A673 (cell line): ENCODE results near the gene FRS3. TPM values are rescaled to one million over a fixed set of nuclear protein-coding genes. Genes with fewer than 3 reads are reported as not detected.

ENCODE experiments used
- BruUV-seq: library from RNA; stranded (reverse); fragments of 400-500 nt; replicated peaks from 2 replicates; lab custom pipeline; 2021; lab: Mats Ljungman, UMichigan
- CTCF ChIA-PET: fragments of 300-600 bp; sonication (Branson Sonifier 250); formaldehyde crosslinking; loops from one replicate; lab custom pipeline; 2022; ENCODE audit warnings: antibody characterized with exemption; lab: Charles Lee
- POLR2A ChIA-PET: fragments of 300-600 bp; sonication (Branson Sonifier 250); formaldehyde crosslinking; loops from one replicate; lab custom pipeline; 2022; ENCODE audit warnings: antibody characterized with exemption; ENCODE audit not compliant: low non-redundant PET; lab: Charles Lee
- DNase-seq: peaks from one replicate; pipeline ENCODE4 v3.0.0-alpha.2; 2015; ENCODE audit warnings: low spot score
- H3K27ac ChIP-seq: fragments of 200-600 bp; sonication (generic); 2 replicates; pipeline ENCODE4 v1.5.1; 2016; ENCODE audit warnings: mixed run types, low read depth, mild to moderate bottlenecking, mixed read lengths, antibody characterized with exemption, low read length; ENCODE audit not compliant: poor library complexity, severe bottlenecking
- H3K27me3 ChIP-seq: fragments of 200-600 bp; sonication (generic); replicated peaks from 2 replicates; pipeline ENCODE4 v1.6.1; 2017; ENCODE audit warnings: mixed run types, low read depth, mild to moderate bottlenecking, mixed read lengths, antibody characterized with exemption, low read length; ENCODE audit not compliant: insufficient read depth, poor library complexity
- H3K36me3 ChIP-seq: fragments of 200-600 bp; sonication (generic); 2 replicates; pipeline ENCODE4 v1.6.1; 2016; ENCODE audit warnings: mixed run types, mild to moderate bottlenecking, mixed read lengths, antibody characterized with exemption, low read length; ENCODE audit not compliant: insufficient read depth, poor library complexity, severe bottlenecking
- H3K4me1 ChIP-seq: fragments of 200-600 bp; sonication (generic); 2 replicates; pipeline ENCODE4 v1.6.1; 2017; ENCODE audit warnings: mixed run types, mild to moderate bottlenecking, mixed read lengths, antibody characterized with exemption, low read length; ENCODE audit not compliant: insufficient read depth, poor library complexity, severe bottlenecking
- H3K4me3 ChIP-seq: fragments of 200-600 bp; sonication (generic); 2 replicates; pipeline ENCODE4 v1.5.1; 2016; ENCODE audit warnings: low read depth, mixed run types, mild to moderate bottlenecking, mixed read lengths, low read length; ENCODE audit not compliant: poor library complexity, severe bottlenecking
- H3K9me3 ChIP-seq: fragments of 200-600 bp; sonication (generic); 2 replicates; pipeline ENCODE4 v1.6.1; 2016; ENCODE audit warnings: mixed run types, low read depth, mild to moderate bottlenecking, mixed read lengths, antibody characterized with exemption, low read length; ENCODE audit not compliant: poor library complexity, severe bottlenecking
- EZH2 ChIP-seq: fragments of 200-600 bp; sonication (generic); IDR thresholded peaks from 2 replicates; pipeline ENCODE4 v1.6.1; 2017; ENCODE audit warnings: borderline replicate concordance, low read depth, mild to moderate bottlenecking, mixed read lengths, antibody characterized with exemption, low read length; ENCODE audit not compliant: poor library complexity, severe bottlenecking
- intact Hi-C: fragments of 100-400 bp; cut with micrococcal nuclease; formaldehyde crosslinking; loops from one replicate; pipeline ENCODE4 v1.10.0; 2022; ENCODE audit not compliant: unreplicated experiment
- total RNA-seq: library from RNA; stranded (reverse); gene quantifications from 2 replicates; pipeline ENCODE4 v1.2.3, GENCODE V29; 2021
- TF ChIP-seq, protein P1 (sequence below): fragments of 300-800, 200-600 bp; sonication (generic); conservative IDR thresholded peaks from 2 replicates; pipeline ENCODE4 v1.5.1; 2017; ENCODE audit warnings: low read depth, mild to moderate bottlenecking, antibody characterized with exemption, low read length, moderate library complexity, mixed read lengths

The FRS3 gene
- total RNA-seq, 1 experiment from 2014 or later: 3.0 TPM

DNA sequence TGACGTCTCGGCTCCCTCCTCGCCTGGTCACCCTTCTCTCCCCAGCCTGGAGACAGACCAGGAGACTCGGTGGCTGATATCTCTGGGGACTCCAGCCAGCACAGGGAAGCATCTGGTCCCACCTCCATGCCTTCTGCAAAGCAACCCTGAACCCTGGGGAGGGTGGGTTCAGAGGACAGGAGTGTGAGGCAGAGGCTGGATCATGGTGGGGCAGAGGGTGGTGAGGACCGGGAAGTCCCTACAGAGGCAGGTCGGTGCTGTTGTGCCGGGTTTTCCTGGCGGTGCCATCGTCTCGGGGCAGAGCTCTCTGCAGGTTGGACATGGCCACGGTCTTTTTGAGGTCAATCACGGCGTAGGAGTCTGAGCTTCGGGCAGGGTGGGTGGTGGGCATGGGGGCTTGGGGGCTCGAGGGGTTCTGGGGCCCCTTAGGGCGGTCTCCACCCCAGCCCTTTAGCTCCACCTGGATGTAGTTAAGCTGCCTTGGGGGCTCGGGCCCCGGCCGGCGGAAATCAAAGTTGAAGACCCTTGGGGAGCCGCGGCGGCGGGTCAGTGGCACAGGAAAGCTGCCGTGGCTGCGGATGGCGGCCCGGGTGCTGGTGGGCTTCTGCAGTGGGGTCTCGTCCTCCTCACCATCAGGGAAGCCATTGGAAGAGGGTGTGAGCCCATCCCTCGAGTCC is 9.2 kb downstream of the FRS3 start:
- DNase-seq: no peak
- no peaks in the 10 kb centered on the region for H3K9me3 ChIP-seq
- H3K27me3 ChIP-seq: no peaks in the 10 kb centered on the region
- CTCF ChIA-PET: no interaction called here
- POLR2A ChIA-PET: no interaction called here
- H3K36me3 ChIP-seq: peaks cover 7% of the 10 kb centered on the region
- intact Hi-C loops: loop anchor here (10.0 kb wide), 2 partner anchors 66 to 166 kb away; no protein-coding TSS in a partner anchor
- no peak overlapping the region for H3K4me3 ChIP-seq
- TF ChIP-seq EZH2: no peak
- H3K4me1 ChIP-seq: no peaks in the 10 kb centered on the region
- no TSS peak for BruUV-seq
- no peak overlapping the region for H3K27ac ChIP-seq

DNA sequence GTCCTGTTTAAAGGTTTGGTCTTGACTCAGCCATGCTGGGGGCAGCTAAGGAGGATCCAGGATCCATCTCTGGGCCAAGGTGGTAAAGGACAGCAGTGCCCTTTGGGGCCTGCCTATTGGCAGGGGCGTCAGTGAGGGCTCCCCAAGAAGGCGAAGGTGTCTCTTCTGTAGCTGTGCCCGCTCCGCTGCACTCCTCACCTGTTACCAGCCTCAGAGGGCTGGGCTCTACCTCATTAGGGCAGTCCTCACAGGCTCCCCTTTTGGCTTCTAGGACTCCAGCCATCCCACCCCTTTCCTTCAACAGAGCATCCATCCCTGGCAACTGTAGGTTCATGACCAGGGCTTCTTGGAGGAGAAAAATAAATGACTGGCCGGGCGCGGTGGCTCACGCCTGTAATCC is 10.3 kb downstream of the FRS3 start:
- Histone ChIP-seq H3K4me3 (no peak overlapping the region), H3K36me3 (no peaks in the 10 kb centered on the region), H3K27ac (no peak overlapping the region), H3K4me1 (no peaks in the 10 kb centered on the region), H3K9me3 (no peaks in the 10 kb centered on the region), H3K27me3 (no peaks in the 10 kb centered on the region)
- no peak for DNase-seq
- intact Hi-C loops: no loop called here
- ChIA-PET CTCF (no interaction called here), POLR2A (no interaction called here)
- TF ChIP-seq EZH2: no peak
- TF ChIP-seq, protein P1, sequence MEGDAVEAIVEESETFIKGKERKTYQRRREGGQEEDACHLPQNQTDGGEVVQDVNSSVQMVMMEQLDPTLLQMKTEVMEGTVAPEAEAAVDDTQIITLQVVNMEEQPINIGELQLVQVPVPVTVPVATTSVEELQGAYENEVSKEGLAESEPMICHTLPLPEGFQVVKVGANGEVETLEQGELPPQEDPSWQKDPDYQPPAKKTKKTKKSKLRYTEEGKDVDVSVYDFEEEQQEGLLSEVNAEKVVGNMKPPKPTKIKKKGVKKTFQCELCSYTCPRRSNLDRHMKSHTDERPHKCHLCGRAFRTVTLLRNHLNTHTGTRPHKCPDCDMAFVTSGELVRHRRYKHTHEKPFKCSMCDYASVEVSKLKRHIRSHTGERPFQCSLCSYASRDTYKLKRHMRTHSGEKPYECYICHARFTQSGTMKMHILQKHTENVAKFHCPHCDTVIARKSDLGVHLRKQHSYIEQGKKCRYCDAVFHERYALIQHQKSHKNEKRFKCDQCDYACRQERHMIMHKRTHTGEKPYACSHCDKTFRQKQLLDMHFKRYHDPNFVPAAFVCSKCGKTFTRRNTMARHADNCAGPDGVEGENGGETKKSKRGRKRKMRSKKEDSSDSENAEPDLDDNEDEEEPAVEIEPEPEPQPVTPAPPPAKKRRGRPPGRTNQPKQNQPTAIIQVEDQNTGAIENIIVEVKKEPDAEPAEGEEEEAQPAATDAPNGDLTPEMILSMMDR: no peak
- no TSS peak for BruUV-seq

DNA sequence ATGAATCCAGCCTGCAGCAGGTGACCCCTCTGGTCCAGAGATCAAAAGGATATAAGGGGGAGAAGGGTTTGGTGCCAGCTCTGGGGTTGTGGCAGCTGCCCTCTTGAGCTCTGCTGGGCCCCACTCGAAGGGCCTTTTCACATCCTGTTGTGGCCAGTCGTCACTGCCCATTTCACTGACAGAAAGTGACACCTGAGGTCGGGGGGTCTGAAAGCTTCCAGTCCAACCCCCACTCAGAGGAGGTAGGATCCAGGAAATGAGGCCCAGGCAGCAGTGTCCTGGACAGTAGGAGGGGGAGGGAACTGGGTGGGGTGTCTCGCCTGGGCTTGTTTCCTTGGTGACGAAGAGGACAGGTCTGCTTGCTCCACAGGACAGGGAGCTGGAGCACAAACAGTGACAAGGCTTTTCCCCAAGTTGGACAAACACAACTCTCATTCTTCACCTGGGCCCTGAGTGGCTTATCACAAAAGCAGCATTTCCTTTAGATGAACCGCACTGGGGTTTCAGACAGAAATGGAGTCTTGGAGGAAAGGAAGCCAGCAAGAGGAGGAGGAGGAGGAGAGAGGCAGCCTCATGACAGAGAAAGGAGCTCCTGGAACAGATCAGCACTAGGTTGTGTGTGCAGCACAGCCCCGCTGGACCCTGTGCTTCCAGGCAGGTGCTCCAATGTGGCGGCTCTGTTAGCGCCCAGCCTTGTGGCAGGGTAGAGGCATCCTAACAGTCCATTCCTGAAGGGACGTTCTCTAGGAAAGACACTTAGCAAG is 11.0 kb downstream of the FRS3 start:
- Histone ChIP-seq H3K4me3 (no peak overlapping the region), H3K27ac (no peak overlapping the region), H3K4me1 (no peaks in the 10 kb centered on the region), H3K36me3 (no peaks in the 10 kb centered on the region), H3K9me3 (no peaks in the 10 kb centered on the region), H3K27me3 (no peaks in the 10 kb centered on the region)
- CTCF ChIA-PET: no interaction called here
- POLR2A ChIA-PET: no interaction called here
- no TSS peak for BruUV-seq
- intact Hi-C loops: no loop called here
- no peak for TF ChIP-seq EZH2
- TF ChIP-seq, protein P1: no peak
- DNase-seq: no peak
